ENCODE measurements around the gene STK32B. TPM values are rescaled to one million over a fixed set of nuclear protein-coding genes. Genes with fewer than 3 reads are reported as not detected.

STK32B gene
- total and polyA plus RNA-seq, 2 of the 8 experiments (the other 6 are each of a cell fraction or from before 2014, with no cell fraction given): 2.3 to 2.5 TPM

GRCh38 chr4:5086535-5086934, 35.3 kb downstream of the STK32B start:
- Histone ChIP-seq H3K79me2 (ENCODE audit: control insufficient read depth in 1 of 2, insufficient read depth in 2 of 2, low read length in 2 of 2) (no peaks in the 10 kb centered on the region), H3K23me2 (ENCODE audit: low read depth, low read length) (no peaks in the 10 kb centered on the region), H2BK120ac (replicated peaks; ENCODE audit: low read depth, low read length) (no peak overlapping the region), H3K9ac (replicated peaks in 1 of 4; ENCODE audit: extremely low read depth in 1 of 4, low read depth in 3 of 4, low read length in 3 of 4) (no peak overlapping the region), H2BK20ac (ENCODE audit: low read length) (no peak overlapping the region), H3K4ac (replicated peaks; ENCODE audit: insufficient read length, low read depth, low read length) (no peak overlapping the region), H3K79me1 (ENCODE audit: low read depth, low read length) (no peaks in the 10 kb centered on the region), H2BK5ac (ENCODE audit: low read depth, low read length) (no peak overlapping the region), H4K91ac (replicated peaks; ENCODE audit: insufficient read length, low read length) (no peak overlapping the region), H3K4me2 (ENCODE audit: insufficient read depth in 1 of 2, low read depth in 2 of 2, low read length in 2 of 2) (no peak overlapping the region), H3K4me1 (replicated peaks in 1 of 4; ENCODE audit: control insufficient read depth in 3 of 4, insufficient read depth in 4 of 4, low read length in 3 of 4) (no peaks in the 10 kb centered on the region), H2BK12ac (ENCODE audit: low read depth, low read length) (no peak overlapping the region), H2AFZ (ENCODE audit: low read length) (no peak overlapping the region), H4K20me1 (replicated peaks in 1 of 2; ENCODE audit: control insufficient read depth in 1 of 2, insufficient read depth in 2 of 2, low read length in 2 of 2) (no peaks in the 10 kb centered on the region), H3K18ac (ENCODE audit: extremely low read depth, low read length) (no peak overlapping the region), H3K4me3 (ENCODE audit: extremely low read depth in 1 of 4, insufficient read depth in 2 of 4, low read depth in 3 of 4, low read length in 4 of 4) (no peak overlapping the region), H4K5ac (ENCODE audit: insufficient read length, low read depth, low read length) (no peak overlapping the region), H2BK15ac (ENCODE audit: low read length) (no peak overlapping the region), H3K56ac (replicated peaks; ENCODE audit: insufficient read length, low read depth, low read length) (no peak overlapping the region), H3K23ac (ENCODE audit: insufficient read length) (no peak overlapping the region), H2AK5ac (ENCODE audit: low read depth, low read length) (no peak overlapping the region), H3K27ac (ENCODE audit: low read depth, low read length) (no peak overlapping the region), H3K27me3 (replicated peaks in 1 of 4; ENCODE audit: control insufficient read depth in 3 of 4, extremely low read depth in 1 of 4, insufficient read depth in 3 of 4, low read length in 3 of 4) (no peaks in the 10 kb centered on the region), H3K9me3 (ENCODE audit: insufficient read depth in 2 of 2, low read depth in 1 of 2, low read length in 1 of 2) (peaks cover 3% of the 10 kb centered on the region in 2 experiments; a peak in 1 of 4 replicates), H3K14ac (ENCODE audit: insufficient read length) (no peak overlapping the region), H3K36me3 (ENCODE audit: control insufficient read depth in 2 of 4, insufficient read depth in 4 of 4, low read length in 3 of 4) (no peaks in the 10 kb centered on the region), H4K8ac (ENCODE audit: extremely low read depth, insufficient read depth, low read length) (no peak overlapping the region)
- FAIRE-seq: no peak
- ChIA-PET POLR2A (ENCODE audit: partially characterized antibody) (no interaction called here), CTCF (ENCODE audit: partially characterized antibody) (interaction anchor here (0.7 to 2.0 kb wide), 5 partner anchors 10 to 35 kb away, joined by 3 to 5 read pairs (median 3); partner anchors contain the start of gene STK32B)
- TF ChIP-seq ATF2 (IDR thresholded peaks at IDR 0.05; ENCODE audit: low read length) (no peak), CHD2 (IDR thresholded peaks at IDR 0.05; ENCODE audit: low read length) (no peak)
- 88% methylated on average over 1 of the region's 1 CpG; no CpG with 5 or more reads in 1 of the 2 experiments for WGBS, 2 experiments (ENCODE audit: extremely low coverage in 1 of 2, insufficient coverage in 1 of 2, insufficient read length in 1 of 2, insufficient replicate concordance in 2 of 2, low coverage in 1 of 2, low lambda C conversion rate in 2 of 2, missing lambda C conversion rate in 1 of 2)
- DNase-seq (ENCODE audit: low read depth in 1 of 2, low spot score in 2 of 2): no peak

Measured in H1 (cell line).